ENCODE results near the gene TOR1A. TPM values are rescaled to one million over a fixed set of nuclear protein-coding genes. Genes with fewer than 3 reads are reported as not detected.

The TOR1A gene
- total RNA-seq, 1 experiment from 2014 or later = 36.3 TPM

GRCh38 chr9:129775448-129775798, 48.5 kb downstream of the TOR1A start:
- intact Hi-C loops (cut with micrococcal nuclease; ENCODE audit: unreplicated experiment) = loop anchor here (10.0 kb wide), 1 partner anchor 641 kb away; no protein-coding TSS in a partner anchor
- TF ChIP-seq, protein P1, sequence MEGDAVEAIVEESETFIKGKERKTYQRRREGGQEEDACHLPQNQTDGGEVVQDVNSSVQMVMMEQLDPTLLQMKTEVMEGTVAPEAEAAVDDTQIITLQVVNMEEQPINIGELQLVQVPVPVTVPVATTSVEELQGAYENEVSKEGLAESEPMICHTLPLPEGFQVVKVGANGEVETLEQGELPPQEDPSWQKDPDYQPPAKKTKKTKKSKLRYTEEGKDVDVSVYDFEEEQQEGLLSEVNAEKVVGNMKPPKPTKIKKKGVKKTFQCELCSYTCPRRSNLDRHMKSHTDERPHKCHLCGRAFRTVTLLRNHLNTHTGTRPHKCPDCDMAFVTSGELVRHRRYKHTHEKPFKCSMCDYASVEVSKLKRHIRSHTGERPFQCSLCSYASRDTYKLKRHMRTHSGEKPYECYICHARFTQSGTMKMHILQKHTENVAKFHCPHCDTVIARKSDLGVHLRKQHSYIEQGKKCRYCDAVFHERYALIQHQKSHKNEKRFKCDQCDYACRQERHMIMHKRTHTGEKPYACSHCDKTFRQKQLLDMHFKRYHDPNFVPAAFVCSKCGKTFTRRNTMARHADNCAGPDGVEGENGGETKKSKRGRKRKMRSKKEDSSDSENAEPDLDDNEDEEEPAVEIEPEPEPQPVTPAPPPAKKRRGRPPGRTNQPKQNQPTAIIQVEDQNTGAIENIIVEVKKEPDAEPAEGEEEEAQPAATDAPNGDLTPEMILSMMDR (IDR thresholded peaks at IDR 0.05; ENCODE audit: unreplicated experiment) = no peak
- CTCF ChIA-PET = interaction anchor here (1.0 kb wide), 1 partner anchor 19 kb away, joined by 3 read pairs; no protein-coding TSS in a partner anchor
- no peak for DNase-seq
- H3K36me3 Mint-ChIP-seq (ENCODE audit: insufficient read depth, unreplicated experiment) = peaks cover 16% of the 10 kb centered on the region
- H3K4me3 Mint-ChIP-seq (ENCODE audit: low read depth, unreplicated experiment) = no peak overlapping the region
- no peaks in the 10 kb centered on the region for H3K27me3 Mint-ChIP-seq (ENCODE audit: unreplicated experiment)
- H3K4me1 Mint-ChIP-seq (ENCODE audit: low read depth, unreplicated experiment) = peaks cover 26% of the 10 kb centered on the region
- BruUV-seq (replicated peaks) = no TSS peak
- no peak overlapping the region for H3K27ac Mint-ChIP-seq (ENCODE audit: unreplicated experiment)
- H3K9me3 Mint-ChIP-seq (ENCODE audit: low read depth, unreplicated experiment) = no peaks in the 10 kb centered on the region

DNA sequence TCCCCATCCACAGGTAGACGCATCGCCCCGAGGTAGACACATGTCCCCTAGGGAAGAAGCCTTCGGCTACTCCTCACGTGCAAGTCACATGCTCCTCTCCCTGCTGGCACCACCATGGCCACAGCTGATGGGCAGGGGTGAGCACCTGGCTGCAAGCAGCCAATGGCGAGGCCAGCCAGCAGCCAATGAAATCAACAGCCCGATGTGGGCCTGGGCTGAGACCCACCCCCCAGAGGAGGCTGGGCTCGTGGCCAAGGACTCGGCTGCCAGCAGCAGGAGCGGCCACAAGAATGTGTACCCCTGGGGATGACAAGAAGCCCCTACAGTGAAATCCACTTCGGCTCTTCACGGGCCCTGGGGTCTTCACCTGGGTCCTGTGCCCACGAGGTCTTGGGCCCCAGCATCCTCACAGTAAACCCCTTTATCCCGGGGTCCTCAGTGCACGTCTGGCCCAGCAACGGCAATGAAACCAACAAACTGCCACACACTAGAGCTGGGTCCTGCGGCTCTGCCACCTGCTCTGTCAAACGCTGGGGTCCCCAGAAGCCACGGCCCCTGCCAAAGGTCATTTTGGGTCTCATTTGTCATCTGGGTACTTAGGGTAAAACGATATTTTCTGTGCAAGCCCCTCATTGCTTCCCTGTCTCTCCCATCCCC, 49.0 kb downstream of the TOR1A start:
- CTCF ChIA-PET = interaction anchor here (1.0 kb wide), 1 partner anchor 19 kb away, joined by 3 read pairs; no protein-coding TSS in a partner anchor
- H3K4me3 Mint-ChIP-seq (ENCODE audit: low read depth, unreplicated experiment) = no peak overlapping the region
- no peaks in the 10 kb centered on the region for H3K27me3 Mint-ChIP-seq (ENCODE audit: unreplicated experiment)
- no peaks in the 10 kb centered on the region for H3K9me3 Mint-ChIP-seq (ENCODE audit: low read depth, unreplicated experiment)
- H3K36me3 Mint-ChIP-seq (ENCODE audit: insufficient read depth, unreplicated experiment) = peaks cover 16% of the 10 kb centered on the region
- no TSS peak for BruUV-seq (replicated peaks)
- no peak for DNase-seq
- intact Hi-C loops (cut with micrococcal nuclease; ENCODE audit: unreplicated experiment) = loop anchor here (10.0 kb wide), 1 partner anchor 640 kb away; no protein-coding TSS in a partner anchor
- H3K4me1 Mint-ChIP-seq (ENCODE audit: low read depth, unreplicated experiment) = peaks cover 26% of the 10 kb centered on the region
- no peak overlapping the region for H3K27ac Mint-ChIP-seq (ENCODE audit: unreplicated experiment)
- TF ChIP-seq, protein P1 (IDR thresholded peaks at IDR 0.05; ENCODE audit: unreplicated experiment) = no peak

- CTCF ChIA-PET = interaction anchor here (0.5 to 1.0 kb wide), 2 partner anchors 36 to 140 kb away, joined by 3 to 4 read pairs; no protein-coding TSS in a partner anchor
- no peaks in the 10 kb centered on the region for H3K27me3 Mint-ChIP-seq (ENCODE audit: unreplicated experiment)
- no peaks in the 10 kb centered on the region for H3K9me3 Mint-ChIP-seq (ENCODE audit: low read depth, unreplicated experiment)
- BruUV-seq (replicated peaks) = no TSS peak
- no peak overlapping the region for H3K27ac Mint-ChIP-seq (ENCODE audit: unreplicated experiment)
- H3K36me3 Mint-ChIP-seq (ENCODE audit: insufficient read depth, unreplicated experiment) = peaks cover 16% of the 10 kb centered on the region
- H3K4me3 Mint-ChIP-seq (ENCODE audit: low read depth, unreplicated experiment) = no peak overlapping the region
- peak; percentile 39 for DNase-seq
- intact Hi-C loops (cut with micrococcal nuclease; ENCODE audit: unreplicated experiment) = loop anchor here (10.0 kb wide), 1 partner anchor 639 kb away; no protein-coding TSS in a partner anchor
- peaks cover 26% of the 10 kb centered on the region for H3K4me1 Mint-ChIP-seq (ENCODE audit: low read depth, unreplicated experiment)
- TF ChIP-seq, protein P1 (IDR thresholded peaks at IDR 0.05; ENCODE audit: unreplicated experiment) = no peak
Measured at GRCh38 chr9:129773262-129774048, 50.5 kb downstream of the TOR1A start.

DNA sequence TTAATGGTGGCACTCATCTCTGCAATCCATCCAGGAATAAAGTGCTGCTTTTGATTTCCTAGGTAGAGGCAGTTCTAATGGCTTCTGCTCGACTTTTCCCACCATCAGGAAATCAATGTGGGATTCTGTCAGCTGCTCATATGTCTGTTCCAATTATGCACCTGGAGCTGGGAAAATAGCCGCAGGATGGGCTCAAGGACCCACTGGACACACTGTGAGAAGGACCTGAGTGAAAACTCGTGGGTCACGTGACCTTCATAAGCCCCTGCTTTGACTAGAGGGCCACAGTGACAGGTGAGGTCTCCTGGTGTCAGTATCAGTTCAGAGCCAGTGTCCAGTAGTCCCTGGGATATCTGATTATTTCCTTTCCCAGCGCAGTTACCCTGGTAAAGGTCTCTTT, 53.2 kb downstream of the TOR1A start:
- no peak for DNase-seq
- BruUV-seq (replicated peaks) = no TSS peak
- H3K4me1 Mint-ChIP-seq (ENCODE audit: low read depth, unreplicated experiment) = peaks cover 14% of the 10 kb centered on the region
- H3K27ac Mint-ChIP-seq (ENCODE audit: unreplicated experiment) = no peak overlapping the region
- CTCF ChIA-PET = no interaction called here
- H3K36me3 Mint-ChIP-seq (ENCODE audit: insufficient read depth, unreplicated experiment) = no peaks in the 10 kb centered on the region
- no peaks in the 10 kb centered on the region for H3K27me3 Mint-ChIP-seq (ENCODE audit: unreplicated experiment)
- H3K4me3 Mint-ChIP-seq (ENCODE audit: low read depth, unreplicated experiment) = no peak overlapping the region
- no peaks in the 10 kb centered on the region for H3K9me3 Mint-ChIP-seq (ENCODE audit: low read depth, unreplicated experiment)
- TF ChIP-seq, protein P1 (IDR thresholded peaks at IDR 0.05; ENCODE audit: unreplicated experiment) = no peak
- intact Hi-C loops (cut with micrococcal nuclease; ENCODE audit: unreplicated experiment) = loop anchor here (10.0 kb wide), 1 partner anchor 636 kb away; no protein-coding TSS in a partner anchor

All from Calu3 (cell line).